Activated CD4-positive, alpha-beta memory T cell treated with anti-CD3 and anti-CD28 coated beads for 36 hours (primary cell): Measurements from ENCODE around the gene IGSF11. TPM values are rescaled to one million over a fixed set of nuclear protein-coding genes. Genes with fewer than 3 reads are reported as not detected.

Source experiments
- CTCF ChIA-PET: fragments of 350-600 bp; sonication (Branson Sonifier 250); formaldehyde crosslinking; loops from one replicate; lab custom pipeline; 2021; ENCODE audit warnings: antibody characterized with exemption, inconsistent platforms; lab: Charles Lee
- POLR2A ChIA-PET: fragments of 350-600 bp; sonication (Branson Sonifier 250); formaldehyde crosslinking; loops from one replicate; lab custom pipeline; 2021; ENCODE audit warnings: antibody characterized with exemption; lab: Charles Lee
- DNase-seq: peaks from one replicate; pipeline ENCODE4 v3.0.0-alpha.2; 2020
- H3K27ac Mint-ChIP-seq: one replicate; pipeline ENCODE4 v1.8.0; 2021; ENCODE audit warnings: mixed read lengths
- H3K27me3 Mint-ChIP-seq: one replicate; pipeline ENCODE4 v1.8.0; 2021; ENCODE audit warnings: mixed read lengths
- H3K36me3 Mint-ChIP-seq: one replicate; pipeline ENCODE4 v1.8.0; 2021; ENCODE audit warnings: mixed read lengths
- H3K4me1 Mint-ChIP-seq: one replicate; pipeline ENCODE4 v1.8.0; 2021; ENCODE audit warnings: low read depth, mixed read lengths
- H3K4me3 Mint-ChIP-seq: one replicate; pipeline ENCODE4 v1.8.0; 2021; ENCODE audit warnings: mild to moderate bottlenecking, mixed read lengths
- H3K9me3 Mint-ChIP-seq: one replicate; pipeline ENCODE4 v1.8.0; 2021; ENCODE audit warnings: mixed read lengths
- intact Hi-C: fragments of 100-400 bp; cut with micrococcal nuclease; formaldehyde crosslinking; loops from one replicate; pipeline ENCODE4 v1.15.1; 2023
- total RNA-seq, 2 experiments: library from RNA; stranded (reverse); gene quantifications; one replicate each; pipeline ENCODE4 v1.2.3, GENCODE V29; 2021

IGSF11 gene
- total RNA-seq, 2 experiments from 2014 or later: 0.14 to 0.15 TPM

- ChIA-PET CTCF (interaction anchor here (0.8 kb wide), 1 partner anchor 67 kb away, joined by 4 read pairs; the partner anchor contains the start of gene IGSF11), POLR2A (no interaction called here)
- intact Hi-C loops: no loop called here
- H3K4me1 Mint-ChIP-seq: no peaks in the 10 kb centered on the region
- no peaks in the 10 kb centered on the region for H3K9me3 Mint-ChIP-seq
- H3K27me3 Mint-ChIP-seq: peaks cover 1% of the 10 kb centered on the region
- H3K36me3 Mint-ChIP-seq: no peaks in the 10 kb centered on the region
- no peak overlapping the region for H3K4me3 Mint-ChIP-seq
- no peak for DNase-seq
- no peak overlapping the region for H3K27ac Mint-ChIP-seq
Observed at GRCh38 chr3:118968111-118968510, 66.5 kb downstream of the IGSF11 start.

GRCh38 chr3:118966700-118967099 lies 67.9 kb downstream of the IGSF11 start:
- DNase-seq: no peak
- Mint-ChIP-seq H3K9me3 (no peaks in the 10 kb centered on the region), H3K4me1 (no peaks in the 10 kb centered on the region), H3K27me3 (peaks cover 1% of the 10 kb centered on the region), H3K36me3 (no peaks in the 10 kb centered on the region), H3K27ac (no peak overlapping the region), H3K4me3 (no peak overlapping the region)
- CTCF ChIA-PET: no interaction called here
- POLR2A ChIA-PET: no interaction called here
- intact Hi-C loops: no loop called here

DNA sequence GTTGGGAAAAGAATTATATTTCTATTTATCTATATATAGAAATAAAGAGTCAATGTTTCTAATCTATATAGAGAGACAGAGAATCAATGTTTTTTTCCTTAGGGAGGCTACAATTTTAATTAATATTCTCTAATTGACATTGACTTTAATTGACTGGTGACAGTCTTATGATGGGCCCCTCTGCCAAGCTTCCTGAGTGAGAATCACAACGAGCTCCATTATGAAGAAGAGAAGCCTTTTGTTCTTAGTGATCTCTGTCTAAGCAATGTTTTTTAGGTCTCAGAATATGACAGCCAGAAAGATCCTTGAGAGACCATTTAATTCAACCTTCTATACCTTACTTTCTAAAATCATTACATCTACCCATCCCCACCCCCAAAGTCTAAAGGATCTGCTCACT lies 70.9 kb downstream of the IGSF11 start:
- Mint-ChIP-seq H3K9me3 (no peaks in the 10 kb centered on the region), H3K4me1 (no peaks in the 10 kb centered on the region), H3K36me3 (no peaks in the 10 kb centered on the region), H3K27ac (no peak overlapping the region), H3K4me3 (no peak overlapping the region), H3K27me3 (no peaks in the 10 kb centered on the region)
- intact Hi-C loops: no loop called here
- POLR2A ChIA-PET: no interaction called here
- no peak for DNase-seq
- CTCF ChIA-PET: no interaction called here

- no peaks in the 10 kb centered on the region for H3K36me3 Mint-ChIP-seq
- DNase-seq: no peak
- H3K4me3 Mint-ChIP-seq: no peak overlapping the region
- no peak overlapping the region for H3K27ac Mint-ChIP-seq
- no peaks in the 10 kb centered on the region for H3K27me3 Mint-ChIP-seq
- CTCF ChIA-PET: interaction anchor here (1.8 kb wide), 1 partner anchor 76 kb away, joined by 5 read pairs; no protein-coding TSS in a partner anchor
- intact Hi-C loops: no loop called here
- H3K9me3 Mint-ChIP-seq: no peaks in the 10 kb centered on the region
- POLR2A ChIA-PET: no interaction called here
- H3K4me1 Mint-ChIP-seq: peaks cover 15% of the 10 kb centered on the region
Observed at GRCh38 chr3:118960876-118961450, 73.7 kb downstream of the IGSF11 start.

- CTCF ChIA-PET: interaction anchor here (0.7 to 2.0 kb wide), 5 partner anchors 13 to 235 kb away, joined by 3 to 22 read pairs (median 3); no protein-coding TSS in a partner anchor
Observed at GRCh38 chr3:118955914-118956556, 78.6 kb downstream of the IGSF11 start.

GRCh38 chr3:118951089-118951488 lies 83.6 kb downstream of the IGSF11 start:
- Mint-ChIP-seq H3K4me3 (no peak overlapping the region), H3K27me3 (no peaks in the 10 kb centered on the region), H3K9me3 (no peaks in the 10 kb centered on the region), H3K4me1 (peaks cover 43% of the 10 kb centered on the region), H3K36me3 (peaks cover 2% of the 10 kb centered on the region), H3K27ac (no peak overlapping the region)
- ChIA-PET POLR2A (no interaction called here), CTCF (interaction anchor here (0.9 to 2.3 kb wide), 3 partner anchors 66 to 84 kb away, joined by 3 to 8 read pairs (median 4); partner anchors contain the start of gene IGSF11)
- DNase-seq: no peak
- intact Hi-C loops: no loop called here

More at GRCh38 chr3:118955914-118956556, 78.6 kb downstream of the IGSF11 start:
- Mint-ChIP-seq H3K4me3 (no peak overlapping the region), H3K27me3 (no peaks in the 10 kb centered on the region), H3K36me3 (no peaks in the 10 kb centered on the region), H3K27ac (peak overlapping the region; percentile 55), H3K9me3 (no peaks in the 10 kb centered on the region), H3K4me1 (peaks cover 33% of the 10 kb centered on the region)
- DNase-seq: no peak
- intact Hi-C loops: loop anchor here (5.0 kb wide), 1 partner anchor 76 kb away; the partner anchor contains the start of gene IGSF11
- POLR2A ChIA-PET: no interaction called here

DNA sequence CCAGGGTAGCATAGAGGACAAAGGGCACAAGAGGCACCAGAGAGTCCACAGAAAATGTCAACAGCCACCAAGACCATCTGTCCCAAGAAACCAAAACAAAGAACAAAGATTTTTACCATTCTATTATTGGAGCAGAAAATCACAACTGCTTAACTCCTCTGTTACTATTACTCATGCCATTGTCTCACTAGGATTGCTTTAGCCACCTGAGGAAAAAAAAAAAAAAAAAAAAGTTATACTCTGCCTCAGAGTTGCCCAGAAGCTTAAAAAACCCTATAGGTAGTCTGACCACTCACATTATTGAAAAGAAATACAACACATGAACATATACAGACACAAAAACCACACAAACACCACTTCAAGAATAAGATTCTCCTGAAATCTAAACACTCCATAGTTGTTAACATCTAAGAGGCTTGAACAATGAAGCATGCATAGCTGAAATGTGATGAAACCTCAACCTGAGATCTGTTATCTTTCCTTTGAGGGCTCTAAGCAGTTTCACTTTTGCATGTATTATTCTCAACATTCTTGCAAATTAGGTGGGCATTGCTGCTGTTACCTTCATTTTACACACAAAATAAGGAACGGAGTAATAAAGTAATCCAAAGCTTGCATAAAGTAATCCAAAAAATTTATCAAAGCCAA lies 85.4 kb downstream of the IGSF11 start:
- CTCF ChIA-PET: interaction anchor here (0.6 to 2.3 kb wide), 3 partner anchors 66 to 116 kb away, joined by 3 to 8 read pairs (median 6); partner anchors contain the start of gene IGSF11
- intact Hi-C loops: loop anchor here (5.0 kb wide), 3 partner anchors 33 to 293 kb away; partner anchors contain the start of gene B4GALT4
- H3K4me3 Mint-ChIP-seq: no peak overlapping the region
- H3K27ac Mint-ChIP-seq: peak overlapping the region; percentile 57
- no peaks in the 10 kb centered on the region for H3K9me3 Mint-ChIP-seq
- POLR2A ChIA-PET: no interaction called here
- peaks cover 2% of the 10 kb centered on the region for H3K36me3 Mint-ChIP-seq
- peaks cover 28% of the 10 kb centered on the region for H3K4me1 Mint-ChIP-seq
- no peaks in the 10 kb centered on the region for H3K27me3 Mint-ChIP-seq
- no peak for DNase-seq

- intact Hi-C loops: loop anchor here (5.0 kb wide), 3 partner anchors 34 to 294 kb away; partner anchors contain the start of gene B4GALT4
- H3K27ac Mint-ChIP-seq: no peak overlapping the region
- POLR2A ChIA-PET: no interaction called here
Observed at GRCh38 chr3:118948146-118948545, 86.5 kb downstream of the IGSF11 start.

GRCh38 chr3:118946449-118946848 lies 88.2 kb downstream of the IGSF11 start:
- POLR2A ChIA-PET: no interaction called here
- CTCF ChIA-PET: no interaction called here
- Mint-ChIP-seq H3K36me3 (peaks cover 2% of the 10 kb centered on the region), H3K27me3 (no peaks in the 10 kb centered on the region), H3K27ac (no peak overlapping the region), H3K4me1 (peaks cover 41% of the 10 kb centered on the region), H3K9me3 (no peaks in the 10 kb centered on the region), H3K4me3 (no peak overlapping the region)
- DNase-seq: no peak
- intact Hi-C loops: loop anchor here (5.0 kb wide), 3 partner anchors 36 to 296 kb away; partner anchors contain the start of gene B4GALT4

More at GRCh38 chr3:118948146-118948545, 86.5 kb downstream of the IGSF11 start:
- Mint-ChIP-seq H3K9me3 (no peaks in the 10 kb centered on the region), H3K27me3 (no peaks in the 10 kb centered on the region), H3K4me1 (peaks cover 28% of the 10 kb centered on the region), H3K36me3 (peaks cover 2% of the 10 kb centered on the region), H3K4me3 (no peak overlapping the region)
- CTCF ChIA-PET: no interaction called here
- DNase-seq: no peak

GRCh38 chr3:118945834-118946233 lies 88.8 kb downstream of the IGSF11 start:
- intact Hi-C loops: loop anchor here (5.0 kb wide), 3 partner anchors 36 to 296 kb away; partner anchors contain the start of gene B4GALT4
- no peak overlapping the region for H3K4me3 Mint-ChIP-seq
- POLR2A ChIA-PET: no interaction called here

GRCh38 chr3:118943597-118943996 lies 91.0 kb downstream of the IGSF11 start:
- ChIA-PET CTCF (interaction anchor here (1.0 to 2.7 kb wide), 2 partner anchors 12 to 91 kb away, joined by 3 to 6 read pairs; partner anchors contain the start of gene IGSF11), POLR2A (no interaction called here)
- H3K4me1 Mint-ChIP-seq: peaks cover 30% of the 10 kb centered on the region
- no peak overlapping the region for H3K4me3 Mint-ChIP-seq
- H3K36me3 Mint-ChIP-seq: no peaks in the 10 kb centered on the region
- no peak overlapping the region for H3K27ac Mint-ChIP-seq
- H3K9me3 Mint-ChIP-seq: no peaks in the 10 kb centered on the region
- intact Hi-C loops: no loop called here
- H3K27me3 Mint-ChIP-seq: no peaks in the 10 kb centered on the region
- no peak for DNase-seq

More at GRCh38 chr3:118945834-118946233, 88.8 kb downstream of the IGSF11 start:
- DNase-seq: no peak
- H3K9me3 Mint-ChIP-seq: no peaks in the 10 kb centered on the region
- no peaks in the 10 kb centered on the region for H3K27me3 Mint-ChIP-seq
- peaks cover 41% of the 10 kb centered on the region for H3K4me1 Mint-ChIP-seq
- CTCF ChIA-PET: interaction anchor here (2.7 kb wide), 1 partner anchor 89 kb away, joined by 6 read pairs; the partner anchor contains the start of gene IGSF11
- peaks cover 2% of the 10 kb centered on the region for H3K36me3 Mint-ChIP-seq
- no peak overlapping the region for H3K27ac Mint-ChIP-seq
